CD14-positive monocyte (primary cell): ENCODE data around the gene B4GALT1. TPM values are rescaled to one million over a fixed set of nuclear protein-coding genes. Genes with fewer than 3 reads are reported as not detected.

ENCODE experiments used
- DNase-seq, 3 donors: peaks; one replicate each; pipeline ENCODE4 v3.0.0-alpha.2; 2011 to 2022
- H2AFZ ChIP-seq: 2 replicates; pipeline ENCODE4 v1.6.0; 2012; ENCODE audit warnings: mild to moderate bottlenecking, low read depth, low read length, inconsistent platforms; ENCODE audit not compliant: insufficient read depth, poor library complexity, severe bottlenecking
- H3K27ac ChIP-seq, 2 donors: 1 replicate in 1 of 2; 2 replicates in 1 of 2; pipeline ENCODE4 v1.5.1; 2012 to 2013; ENCODE audit warnings: low read length in 2 of 2, control low read depth in 1 of 2, inconsistent platforms in 1 of 2, low read depth in 1 of 2, mild to moderate bottlenecking in 1 of 2
- H3K27me3 ChIP-seq, 2 donors: one replicate each; pipeline versions ENCODE4 v1.6.0 to v1.6.1; 2011 to 2013; ENCODE audit warnings: low read length in 2 of 2; ENCODE audit not compliant: control insufficient read depth in 2 of 2, insufficient read depth in 2 of 2
- H3K36me3 ChIP-seq, 2 donors: replicated peaks in 1 of 2; 1 replicate in 1 of 2; 2 replicates in 1 of 2; pipeline versions ENCODE4 v1.5.1 to v1.6.1; 2012 to 2013; ENCODE audit warnings: low read length in 2 of 2, control low read depth in 1 of 2, inconsistent platforms in 1 of 2, mild to moderate bottlenecking in 1 of 2; ENCODE audit not compliant: insufficient read depth in 2 of 2, control insufficient read depth in 1 of 2
- H3K4me1 ChIP-seq, 2 donors: 1 replicate in 1 of 2; 2 replicates in 1 of 2; pipeline versions ENCODE4 v1.5.1 to v1.6.1; 2012 to 2013; ENCODE audit warnings: low read length in 2 of 2, control low read depth in 1 of 2, inconsistent platforms in 1 of 2, mild to moderate bottlenecking in 1 of 2, moderate library complexity in 1 of 2; ENCODE audit not compliant: insufficient read depth in 2 of 2, control insufficient read depth in 1 of 2
- H3K4me2 ChIP-seq: replicated peaks from 2 replicates; pipeline ENCODE3; 2012; ENCODE audit warnings: low read length, moderate library complexity, mild to moderate bottlenecking; ENCODE audit not compliant: poor library complexity, severe bottlenecking; ENCODE audit errors: extremely low read depth
- H3K4me3 ChIP-seq, 3 experiments: fragments of 200-600 bp in 1 of 3; sonication (generic) in 1 of 3; replicated peaks in 1 of 3; 1 replicate in 2 of 3; 2 replicates in 1 of 3; pipeline ENCODE4 v1.5.1; 2011 to 2013; ENCODE audit warnings: low read length in 3 of 3, mild to moderate bottlenecking in 3 of 3, control low read depth in 2 of 3, low read depth in 2 of 3, inconsistent platforms in 1 of 3, moderate library complexity in 1 of 3
- H3K79me2 ChIP-seq: 2 replicates; pipeline ENCODE4 v1.6.0; 2012; ENCODE audit warnings: mild to moderate bottlenecking, control low read depth, inconsistent platforms, low read length, moderate library complexity; ENCODE audit not compliant: insufficient read depth
- H3K9ac ChIP-seq: 2 replicates; pipeline ENCODE4 v1.6.0; 2017; ENCODE audit warnings: low read length, mild to moderate bottlenecking; ENCODE audit not compliant: insufficient read depth, poor library complexity, severe bottlenecking
- H3K9me3 ChIP-seq, 2 donors: replicated peaks in 1 of 2; 1 replicate in 1 of 2; 2 replicates in 1 of 2; pipeline versions ENCODE4 v1.5.1 to v1.6.1; 2012 to 2013; ENCODE audit warnings: low read length in 2 of 2, control low read depth in 1 of 2; ENCODE audit not compliant: control insufficient read depth in 1 of 2, insufficient read depth in 1 of 2
- H4K20me1 ChIP-seq: 2 replicates; pipeline ENCODE4 v1.6.0; 2012; ENCODE audit warnings: mild to moderate bottlenecking, low read length, control low read depth, moderate library complexity; ENCODE audit not compliant: insufficient read depth
- H3K27ac Mint-ChIP-seq, 7 donors: one replicate each; pipeline ENCODE4 v1.8.0; 2020; ENCODE audit warnings: mild to moderate bottlenecking in 7 of 7, mixed read lengths in 7 of 7, moderate library complexity in 6 of 7, inconsistent platforms in 2 of 7
- H3K27me3 Mint-ChIP-seq, 3 donors: one replicate each; pipeline ENCODE4 v1.8.0; 2021 to 2022; ENCODE audit warnings: low read depth in 3 of 3, mild to moderate bottlenecking in 3 of 3, mixed read lengths in 3 of 3, moderate library complexity in 3 of 3, inconsistent platforms in 1 of 3
- H3K36me3 Mint-ChIP-seq, 2 donors: one replicate each; pipeline ENCODE4 v1.8.0; 2020; ENCODE audit warnings: mixed read lengths in 2 of 2, inconsistent platforms in 1 of 2, mild to moderate bottlenecking in 1 of 2
- H3K4me1 Mint-ChIP-seq: one replicate; pipeline ENCODE4 v1.8.0; 2020; ENCODE audit warnings: mild to moderate bottlenecking, mixed read lengths
- H3K4me3 Mint-ChIP-seq, 2 donors: one replicate each; pipeline ENCODE4 v1.8.0; 2020; ENCODE audit warnings: mild to moderate bottlenecking in 2 of 2, mixed read lengths in 2 of 2, moderate library complexity in 1 of 2
- H3K9me3 Mint-ChIP-seq, 7 donors: one replicate each; pipeline ENCODE4 v1.8.0; 2020 to 2022; ENCODE audit warnings: mixed read lengths in 7 of 7, mild to moderate bottlenecking in 6 of 7, moderate library complexity in 6 of 7, inconsistent platforms in 2 of 7
- CTCF ChIP-seq: fragments of 200-600 bp; IDR thresholded peaks from one replicate; pipeline ENCODE4 v1.8.0; 2022; ENCODE audit warnings: antibody characterized with exemption, mild to moderate bottlenecking
- WGBS: methylation state at CpG from one replicate; pipeline ENCODE4 v1.1.5; 2013; ENCODE audit warnings: missing lambda C conversion rate; ENCODE audit not compliant: insufficient coverage; 5-methylcytosine and 5-hydroxymethylcytosine counted together
- intact Hi-C, 2 donors: fragments of 100-400 bp; cut with micrococcal nuclease; formaldehyde crosslinking; loops; one replicate each; pipeline versions ENCODE4 v1.15.0 to v1.15.1; 2023
- polyA plus RNA-seq, 3 donors: library from polyadenylated mRNA; depleted of rRNA in 1 of 3; unstranded in 2 of 3; stranded (reverse) in 1 of 3; fragments of 300-500 nt in 2 of 3; fragments of >200 nt in 1 of 3; fragmentation: Illumina TruSeq in 2 of 3; gene quantifications; 1 replicate in 2 of 3; 2 replicates in 1 of 3; pipeline ENCODE4 v1.2.3, GENCODE V29; 2012 to 2021

The B4GALT1 gene
- polyA plus RNA-seq, 3 donors, result 27.6 to 53.7 (median 38.6) TPM

DNA sequence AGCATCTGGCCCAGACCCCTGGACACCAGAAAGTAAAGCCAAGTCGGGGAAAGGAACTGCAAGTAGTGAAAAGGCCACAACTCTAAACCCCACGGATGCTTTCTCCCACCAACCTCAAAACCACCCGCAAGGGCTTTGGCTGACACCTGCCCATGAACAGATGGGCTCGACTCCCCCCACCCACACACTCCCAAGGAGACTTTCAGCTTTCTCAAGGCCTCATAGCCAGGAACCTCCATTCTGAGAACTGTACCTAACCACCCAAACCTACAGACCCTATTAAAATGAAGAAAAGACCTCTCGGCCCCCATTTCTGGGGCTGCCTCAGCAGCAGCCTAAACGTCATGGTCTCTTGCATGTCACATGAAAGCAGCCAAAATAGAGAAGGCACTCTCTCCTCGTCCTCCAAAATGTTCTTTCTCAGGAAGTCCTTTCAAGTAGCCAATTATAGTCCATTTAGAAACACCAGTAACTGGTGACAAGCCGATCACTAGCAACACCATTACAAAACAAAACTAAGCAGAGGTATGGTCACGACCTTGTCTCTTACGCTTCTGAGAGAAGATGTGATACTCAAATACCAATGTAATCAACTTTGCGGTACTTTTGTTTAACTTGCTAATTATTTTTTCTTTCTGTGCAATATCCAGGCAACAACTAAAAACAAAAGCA, 2.9 kb downstream of the B4GALT1 start:
- 28% methylated on average over 7 of the region's 11 CpGs for WGBS
- Histone ChIP-seq H3K27ac (peak overlapping the region; percentile 90 to 99), H3K4me1 (peaks cover 85% of the 10 kb centered on the region in 2 donors), H4K20me1 (peaks cover 67% of the 10 kb centered on the region), H3K9ac (peak overlapping the region; percentile 28), H3K9me3 (no peaks in the 10 kb centered on the region), H3K36me3 (no peaks in the 10 kb centered on the region), H2AFZ (no peak overlapping the region), H3K79me2 (peaks cover 74% of the 10 kb centered on the region), H3K4me2 (peak overlapping the region; percentile 89), H3K27me3 (no peaks in the 10 kb centered on the region), H3K4me3 (peak overlapping the region; percentile 71 to 95 (median 92))
- Mint-ChIP-seq H3K27me3 (no peaks in the 10 kb centered on the region), H3K9me3 (peaks cover 0 to 5% (median 0%) of the 10 kb centered on the region in 7 donors), H3K36me3 (peaks cover 17 to 29% of the 10 kb centered on the region in 2 donors), H3K4me1 (peaks cover 80% of the 10 kb centered on the region), H3K4me3 (peak overlapping the region; percentile 85 to 87), H3K27ac (peak overlapping the region; percentile 92 to 100 (median 99))
- DNase-seq, result peak in 2 of 3 donors; percentile 56 to 61
- intact Hi-C loops, result loop anchor here in 1 of 2 donors (2.0 to 10.0 kb wide), 2 partner anchors 33 to 101 kb away; partner anchors contain the start of genes BAG1 and CHMP5
- no peak for TF ChIP-seq CTCF

- no peaks in the 10 kb centered on the region for H3K9me3 ChIP-seq
- no peak overlapping the region for H2AFZ ChIP-seq
- peaks cover 70% of the 10 kb centered on the region for H4K20me1 ChIP-seq
- H3K9ac ChIP-seq, result peak overlapping the region; percentile 28
- no peak for DNase-seq
- TF ChIP-seq CTCF, result no peak
- H3K4me3 ChIP-seq, result peak overlapping the region in 2 of 3 experiments; percentile 8 to 95
- no peaks in the 10 kb centered on the region for H3K36me3 ChIP-seq
- Mint-ChIP-seq H3K4me1 (peaks cover 79% of the 10 kb centered on the region), H3K27me3 (no peaks in the 10 kb centered on the region), H3K27ac (peak overlapping the region; percentile 92 to 100 (median 99)), H3K4me3 (peak overlapping the region; percentile 85 to 87), H3K9me3 (peaks cover 0 to 3% (median 0%) of the 10 kb centered on the region in 7 donors), H3K36me3 (peaks cover 17 to 31% of the 10 kb centered on the region in 2 donors)
- 100% methylated on average over 4 of the region's 8 CpGs for WGBS
- peaks cover 87% of the 10 kb centered on the region in 2 donors for H3K4me1 ChIP-seq
- H3K27me3 ChIP-seq, result no peaks in the 10 kb centered on the region
- H3K27ac ChIP-seq, result peak overlapping the region; percentile 67 to 99
- H3K79me2 ChIP-seq, result peaks cover 76% of the 10 kb centered on the region
- intact Hi-C loops, result loop anchor here in 1 of 2 donors (2.0 to 10.0 kb wide), 2 partner anchors 33 to 101 kb away; partner anchors contain the start of genes BAG1 and CHMP5
- H3K4me2 ChIP-seq, result peak overlapping the region; percentile 89
These were observed 3.6 kb downstream of the B4GALT1 start for GRCh38 chr9:33163433-33164137.
